Spleen (tissue), 13 donors: ENCODE results near the gene KCNH4. TPM values are rescaled to one million over a fixed set of nuclear protein-coding genes. Genes with fewer than 3 reads are reported as not detected.

Source experiments
- DNase-seq: peaks from one replicate; pipeline ENCODE4 v3.0.0-alpha.2; 2020
- H3K27ac ChIP-seq, 8 donors: fragments of 200-600 bp; sonication (generic) in 7 of 8; 1 replicate in 4 of 8; 2 replicates in 4 of 8; pipeline versions ENCODE4 v1.5.0 to v1.8.0; 2016 to 2021; ENCODE audit warnings: inconsistent platforms in 4 of 8, mild to moderate bottlenecking in 4 of 8, moderate library complexity in 1 of 8
- H3K27me3 ChIP-seq, 7 donors: fragments of 200-600 bp; sonication (generic) in 6 of 7; replicated peaks in 1 of 7; 1 replicate in 4 of 7; 2 replicates in 3 of 7; pipeline versions ENCODE4 v1.5.0 to v1.8.0; 2016 to 2021; ENCODE audit warnings: inconsistent platforms in 3 of 7, mild to moderate bottlenecking in 1 of 7
- H3K36me3 ChIP-seq, 6 donors: fragments of 200-600 bp; sonication (generic) in 5 of 6; 1 replicate in 4 of 6; 2 replicates in 2 of 6; pipeline versions ENCODE4 v1.5.0 to v1.8.0; 2016 to 2021; ENCODE audit warnings: inconsistent platforms in 2 of 6
- H3K4me1 ChIP-seq, 6 donors: fragments of 200-600 bp; sonication (generic) in 5 of 6; 1 replicate in 3 of 6; 2 replicates in 3 of 6; pipeline versions ENCODE4 v1.5.0 to v1.8.0; 2016 to 2021; ENCODE audit warnings: inconsistent platforms in 3 of 6
- H3K4me3 ChIP-seq, 8 donors: fragments of 200-600 bp; sonication (generic) in 7 of 8; 1 replicate in 4 of 8; 2 replicates in 4 of 8; pipeline versions ENCODE4 v1.5.0 to v1.8.0; 2016 to 2021; ENCODE audit warnings: inconsistent platforms in 4 of 8, mild to moderate bottlenecking in 4 of 8, moderate library complexity in 2 of 8
- H3K9me3 ChIP-seq, 8 donors: fragments of 200-600 bp; sonication (generic) in 7 of 8; 1 replicate in 4 of 8; 2 replicates in 4 of 8; pipeline versions ENCODE4 v1.5.0 to v1.8.0; 2016 to 2021; ENCODE audit warnings: inconsistent platforms in 4 of 8
- CTCF ChIP-seq, 11 experiments: fragments of 200-600 bp in 7 of 11; fragments of 450-650 bp in 4 of 11; sonication (generic) in 4 of 11; IDR thresholded peaks in 8 of 11; conservative IDR thresholded peaks in 3 of 11; 1 replicate in 7 of 11; 2 replicates in 4 of 11; pipeline versions ENCODE4 v1.4.0 to v1.8.0; 2016 to 2021; ENCODE audit warnings: antibody characterized with exemption in 11 of 11, inconsistent platforms in 4 of 11, mild to moderate bottlenecking in 1 of 11
- POLR2A ChIP-seq, 3 donors: fragments of 450-650 bp; IDR thresholded peaks; one replicate each; pipeline ENCODE4 v1.5.1; 2017; ENCODE audit warnings: antibody characterized with exemption in 3 of 3, mild to moderate bottlenecking in 1 of 3
- POLR2AphosphoS5 ChIP-seq, 3 donors: sonication (generic); formaldehyde crosslinking; IDR thresholded peaks; one replicate each; pipeline ENCODE4 v1.5.1; 2017; ENCODE audit warnings: antibody characterized with exemption in 3 of 3
- WGBS, 5 donors: extraction: QIAGEN DNeasy Blood & Tissue Kit in 3 of 5; methylation state at CpG; one replicate each; pipeline versions ENCODE4 v1.1.5 to v1.1.7; 2013 to 2018; 5-methylcytosine and 5-hydroxymethylcytosine counted together
- intact Hi-C: fragments of 100-400 bp; cut with DNase I; formaldehyde crosslinking; loops from one replicate; pipeline ENCODE4 v1.15.0; 2023; ENCODE audit warnings: low total_unique reads
- long read RNA-seq, 2 donors: transcript quantifications; one replicate each; lab custom pipeline, GENCODE V29; 2026
- polyA plus RNA-seq, 3 donors: library from polyadenylated mRNA; stranded (reverse); fragments of 200-250 nt; gene quantifications; one replicate each; pipeline ENCODE4 v1.2.1, GENCODE V29; 2013
- total RNA-seq, 7 donors: library from RNA; depleted of rRNA in 3 of 7; stranded (reverse); fragments of >200 nt in 3 of 7; fragmentation: NEBNext Ultra II Directional in 4 of 7; extraction: Animal tissue kit (Norgen Biotek cat#: 25700) in 4 of 7; gene quantifications; one replicate each; pipeline versions ENCODE4 v1.1.0 to v1.2.1, GENCODE V29; 2016 to 2021
- donor health status: healthy with polysubstance abuse.
- donor health status: DM: no; HTN: no; CAD: no; lungs with moderate emphysema.
- donor health status: DM: no; HTN: no; CAD: no.
- donor health status: Bipolar disorder and iron deficiency.
- donor health status: healthy.
- donor health status: DM: no; HTN: no; CAD: no.
- donor health status: DM: yes; HTN: yes; CAD: no.

Gene KCNH4
- total RNA-seq (under 1 TPM; 0.17 to 0.52 (median 0.26) TPM), polyA plus RNA-seq (under 1 TPM; 0.14 to 0.32 (median 0.15) TPM)
- long read RNA-seq, donor 1: 0 reads
- long read RNA-seq, donor 2: 0 reads

- Histone ChIP-seq H3K4me3 (peak within 1 kb of the TSS; percentile 24 to 71 (median 47)), H3K27ac (peak within 1 kb of the TSS in 1 of 8 donors; percentile 15), H3K36me3 (no peaks in the 10 kb centered on the region), H3K4me1 (peaks cover 33 to 80% (median 59%) of the 10 kb centered on the region in 6 donors), H3K27me3 (peaks cover 0 to 31% (median 5%) of the 10 kb centered on the region in 7 donors), H3K9me3 (no peaks in the 10 kb centered on the region)
- TF ChIP-seq POLR2A (IDR thresholded peaks at IDR 0.05): peak in 1 of 3 donors; percentile 13
- TF ChIP-seq POLR2AphosphoS5 (IDR thresholded peaks at IDR 0.05): peak; percentile 31 to 79 (median 58)
- peak in 10 of 11 experiments; percentile 33 to 79 (median 65) for TF ChIP-seq CTCF (IDR thresholded peaks at IDR 0.05 in 8 of 11, conservative IDR thresholded peaks at IDR 0.05 in 3 of 11)
- intact Hi-C loops: loop anchor here (10.0 kb wide), 1 partner anchor 66 kb away; the partner anchor contains the start of gene DHX58
- 3 to 13% (median 4%) methylated on average over 13 to 60 of the region's 60 CpGs for WGBS, 5 donors
- DNase-seq: peak; percentile 95
Measured at GRCh38 chr17:42180922-42181850, at the start of gene KCNH4. Gene KCNH4, minus strand, starts transcription at chr17:42181142. Its CDS starts 197 bp downstream, at chr17:42180945.

GRCh38 chr17:42230225-42230624, 49.3 kb upstream of the KCNH4 start:
- Histone ChIP-seq H3K27ac (peak overlapping the region in 2 of 8 donors; percentile 5 to 62), H3K4me3 (no peak overlapping the region), H3K36me3 (peaks cover 0 to 58% (median 6%) of the 10 kb centered on the region in 6 donors), H3K9me3 (no peaks in the 10 kb centered on the region), H3K27me3 (no peaks in the 10 kb centered on the region), H3K4me1 (peaks cover 3 to 54% (median 16%) of the 10 kb centered on the region in 6 donors)
- WGBS, 5 donors: 64 to 79% (median 75%) methylated on average over 5 of the region's 5 CpGs
- no peak for DNase-seq
- intact Hi-C loops: no loop called here
- no peak for TF ChIP-seq POLR2AphosphoS5 (IDR thresholded peaks at IDR 0.05)
- no peak for TF ChIP-seq CTCF (IDR thresholded peaks at IDR 0.05 in 8 of 11, conservative IDR thresholded peaks at IDR 0.05 in 3 of 11)
- no peak for TF ChIP-seq POLR2A (IDR thresholded peaks at IDR 0.05)

- no peaks in the 10 kb centered on the region for H3K9me3 ChIP-seq
- peaks cover 3 to 44% (median 14%) of the 10 kb centered on the region in 6 donors for H3K4me1 ChIP-seq
- no peak for DNase-seq
- no peaks in the 10 kb centered on the region for H3K27me3 ChIP-seq
- no peak overlapping the region for H3K4me3 ChIP-seq
- no peak for TF ChIP-seq POLR2A (IDR thresholded peaks at IDR 0.05)
- no peak for TF ChIP-seq POLR2AphosphoS5 (IDR thresholded peaks at IDR 0.05)
- TF ChIP-seq CTCF (IDR thresholded peaks at IDR 0.05 in 8 of 11, conservative IDR thresholded peaks at IDR 0.05 in 3 of 11): no peak
- intact Hi-C loops: no loop called here
- peaks cover 1 to 79% (median 23%) of the 10 kb centered on the region in 6 donors for H3K36me3 ChIP-seq
- H3K27ac ChIP-seq: peak overlapping the region in 6 of 8 donors; percentile 7 to 62 (median 45)
- WGBS, 5 donors: 64 to 71% (median 68%) methylated on average over 11 of the region's 11 CpGs
Measured at GRCh38 chr17:42227849-42228700, 47.1 kb upstream of the KCNH4 start.
